ENCODE data around the gene NTN5. TPM values are rescaled to one million over a fixed set of nuclear protein-coding genes. Genes with fewer than 3 reads are reported as not detected.

Gene NTN5
- total and polyA plus RNA-seq, 3 donors from 2014 or later, result 0.87 to 4.3 (median 1.6) TPM

DNA sequence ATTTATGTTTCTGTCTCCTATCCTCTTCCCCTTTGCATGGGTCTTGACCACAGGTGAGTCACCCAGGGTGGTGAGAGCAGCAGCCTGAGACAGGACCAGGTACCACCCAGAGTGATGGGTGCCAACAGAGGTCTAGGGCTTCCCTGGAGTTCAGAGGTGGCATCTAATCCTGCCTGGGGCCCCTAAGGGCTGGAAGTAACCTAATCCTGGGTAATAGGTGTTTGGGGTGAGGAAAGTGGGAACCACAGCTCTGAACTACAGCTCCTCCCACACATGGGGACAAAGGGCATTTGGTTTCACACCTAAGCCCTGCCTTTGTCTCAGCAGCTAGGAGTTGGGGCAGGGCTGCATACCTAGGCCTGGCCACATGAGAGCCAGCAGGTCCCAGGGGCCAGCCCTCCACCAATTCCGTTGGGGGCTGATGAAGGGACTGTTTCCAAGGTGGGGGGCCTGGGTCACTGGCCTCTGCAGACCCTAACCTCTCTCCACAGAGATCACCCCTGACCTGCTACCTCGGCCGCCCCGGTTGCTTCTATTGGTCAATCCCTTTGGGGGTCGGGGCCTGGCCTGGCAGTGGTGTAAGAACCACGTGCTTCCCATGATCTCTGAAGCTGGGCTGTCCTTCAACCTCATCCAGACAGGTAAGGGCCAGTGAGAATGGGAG lies 45.5 kb downstream of the NTN5 start:
- Histone ChIP-seq H3K4me1 (peaks cover 36% of the 10 kb centered on the region), H3K4me3 (no peak overlapping the region), H3K27ac (no peak overlapping the region), H3K27me3 (no peaks in the 10 kb centered on the region), H3K36me3 (ENCODE audit: low read depth, missing control alignments) (no peaks in the 10 kb centered on the region), H3K9me3 (no peaks in the 10 kb centered on the region)
- DNase-seq, result no peak
- WGBS, 2 donors, result 84 to 92% methylated on average over 5 to 6 of the region's 6 CpGs
- intact Hi-C loops (cut with DNase I; ENCODE audit: low total_unique reads), result no loop called here
- TF ChIP-seq POLR2A (IDR thresholded peaks at IDR 0.05), result no peak
- TF ChIP-seq, protein P1, sequence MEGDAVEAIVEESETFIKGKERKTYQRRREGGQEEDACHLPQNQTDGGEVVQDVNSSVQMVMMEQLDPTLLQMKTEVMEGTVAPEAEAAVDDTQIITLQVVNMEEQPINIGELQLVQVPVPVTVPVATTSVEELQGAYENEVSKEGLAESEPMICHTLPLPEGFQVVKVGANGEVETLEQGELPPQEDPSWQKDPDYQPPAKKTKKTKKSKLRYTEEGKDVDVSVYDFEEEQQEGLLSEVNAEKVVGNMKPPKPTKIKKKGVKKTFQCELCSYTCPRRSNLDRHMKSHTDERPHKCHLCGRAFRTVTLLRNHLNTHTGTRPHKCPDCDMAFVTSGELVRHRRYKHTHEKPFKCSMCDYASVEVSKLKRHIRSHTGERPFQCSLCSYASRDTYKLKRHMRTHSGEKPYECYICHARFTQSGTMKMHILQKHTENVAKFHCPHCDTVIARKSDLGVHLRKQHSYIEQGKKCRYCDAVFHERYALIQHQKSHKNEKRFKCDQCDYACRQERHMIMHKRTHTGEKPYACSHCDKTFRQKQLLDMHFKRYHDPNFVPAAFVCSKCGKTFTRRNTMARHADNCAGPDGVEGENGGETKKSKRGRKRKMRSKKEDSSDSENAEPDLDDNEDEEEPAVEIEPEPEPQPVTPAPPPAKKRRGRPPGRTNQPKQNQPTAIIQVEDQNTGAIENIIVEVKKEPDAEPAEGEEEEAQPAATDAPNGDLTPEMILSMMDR (IDR thresholded peaks at IDR 0.05), result no peak

- Histone ChIP-seq H3K27me3 (no peaks in the 10 kb centered on the region), H3K36me3 (ENCODE audit: low read depth, missing control alignments) (no peaks in the 10 kb centered on the region), H3K4me3 (no peak overlapping the region), H3K27ac (no peak overlapping the region), H3K9me3 (no peaks in the 10 kb centered on the region), H3K4me1 (peaks cover 28% of the 10 kb centered on the region)
- intact Hi-C loops (cut with DNase I; ENCODE audit: low total_unique reads), result no loop called here
- no peak for DNase-seq
- 87 to 93% methylated on average over 4 to 30 of the region's 30 CpGs for WGBS, 2 donors
- TF ChIP-seq, protein P1 (IDR thresholded peaks at IDR 0.05), result no peak
- TF ChIP-seq POLR2A (IDR thresholded peaks at IDR 0.05), result no peak
These were observed 46.9 kb downstream of the NTN5 start for GRCh38 chr19:48625891-48626327.

GRCh38 chr19:48624791-48625723 lies 47.8 kb downstream of the NTN5 start:
- DNase-seq, result no peak
- Histone ChIP-seq H3K9me3 (no peaks in the 10 kb centered on the region), H3K36me3 (ENCODE audit: low read depth, missing control alignments) (no peaks in the 10 kb centered on the region), H3K27ac (peak overlapping the region; percentile 46 to 91), H3K4me1 (peaks cover 21% of the 10 kb centered on the region), H3K4me3 (peak overlapping the region; percentile 45 to 61), H3K27me3 (no peaks in the 10 kb centered on the region)
- intact Hi-C loops (cut with DNase I; ENCODE audit: low total_unique reads), result no loop called here
- WGBS, 2 donors, result 41 to 50% methylated on average over 24 of the region's 24 CpGs
- TF ChIP-seq, protein P1 (IDR thresholded peaks at IDR 0.05), result no peak
- no peak for TF ChIP-seq POLR2A (IDR thresholded peaks at IDR 0.05)

DNA sequence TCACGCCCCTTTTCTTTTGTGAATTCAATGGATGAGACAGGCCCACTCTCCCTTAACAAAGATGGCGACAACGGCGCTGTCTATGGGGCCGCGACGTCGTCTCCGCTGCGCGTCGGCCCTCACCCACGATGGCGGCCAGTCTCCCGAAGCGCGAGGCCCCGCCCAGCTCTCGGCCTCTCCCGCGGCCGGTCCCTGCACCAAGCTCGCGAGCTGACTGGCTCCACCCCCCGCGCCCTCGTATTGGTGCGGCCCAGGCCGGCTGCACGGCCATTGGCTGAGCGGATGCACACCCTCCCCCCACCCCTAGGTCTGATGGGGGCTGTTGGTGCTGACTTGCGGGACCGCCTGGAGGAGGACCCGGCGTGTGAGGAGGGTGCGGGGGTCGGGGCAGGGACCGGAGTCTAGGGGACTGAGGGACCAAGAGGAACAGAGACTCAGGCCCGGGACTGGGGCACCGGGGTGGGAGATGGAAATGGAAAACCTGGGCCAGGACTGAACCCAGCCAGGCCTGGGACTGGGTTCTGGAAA lies 48.7 kb downstream of the NTN5 start:
- TF ChIP-seq, protein P1 (IDR thresholded peaks at IDR 0.05), result peak in 2 of 3 experiments; percentile 15 to 27
- TF ChIP-seq POLR2A (IDR thresholded peaks at IDR 0.05), result no peak
- H3K27me3 ChIP-seq, result no peaks in the 10 kb centered on the region
- H3K4me1 ChIP-seq, result peaks cover 23% of the 10 kb centered on the region
- no peaks in the 10 kb centered on the region for H3K9me3 ChIP-seq
- peak overlapping the region; percentile 45 to 61 for H3K4me3 ChIP-seq
- H3K27ac ChIP-seq, result peak overlapping the region; percentile 46 to 91
- WGBS, 2 donors, result 1 to 3% methylated on average over 10 to 40 of the region's 40 CpGs
- peak; percentile 99 for DNase-seq
- H3K36me3 ChIP-seq (ENCODE audit: low read depth, missing control alignments), result no peaks in the 10 kb centered on the region
- intact Hi-C loops (cut with DNase I; ENCODE audit: low total_unique reads), result no loop called here
